DND-41 (cell line): Measurements from ENCODE around the gene CNTN5.

Experiments used
- EZH2 ChIP-seq: IDR thresholded peaks from 3 replicates; pipeline ENCODE4 v1.6.1; 2012; ENCODE audit warnings: borderline replicate concordance, low read depth, mild to moderate bottlenecking, moderate library complexity, low read length, inconsistent platforms; ENCODE audit not compliant: severe bottlenecking
- TF ChIP-seq, protein P1 (sequence below): IDR thresholded peaks from 2 replicates; pipeline ENCODE4 v1.5.1; 2012; ENCODE audit warnings: borderline replicate concordance, low read length, moderate library complexity, mild to moderate bottlenecking; ENCODE audit not compliant: poor library complexity, severe bottlenecking; ENCODE audit errors: extremely low read depth

DNA sequence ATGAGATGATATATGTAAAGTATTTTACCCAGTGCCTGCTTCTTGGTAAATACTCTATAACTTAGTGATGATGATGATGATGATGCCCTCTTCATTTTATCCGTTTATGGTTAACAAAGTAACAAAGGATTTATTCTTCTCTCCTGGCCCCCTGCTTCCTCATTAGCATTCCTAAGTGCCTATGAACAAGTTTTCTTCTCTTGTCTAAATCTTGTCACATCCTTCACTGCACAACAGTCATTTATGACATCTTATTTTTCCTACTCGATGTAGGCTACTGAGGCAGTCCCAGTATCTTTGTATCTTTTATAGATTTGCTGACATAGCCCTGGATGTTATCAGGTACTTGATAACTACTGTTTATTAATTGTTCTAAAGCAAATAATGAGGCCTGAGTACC lies 911.9 kb downstream of the CNTN5 start:
- TF ChIP-seq, protein P1, sequence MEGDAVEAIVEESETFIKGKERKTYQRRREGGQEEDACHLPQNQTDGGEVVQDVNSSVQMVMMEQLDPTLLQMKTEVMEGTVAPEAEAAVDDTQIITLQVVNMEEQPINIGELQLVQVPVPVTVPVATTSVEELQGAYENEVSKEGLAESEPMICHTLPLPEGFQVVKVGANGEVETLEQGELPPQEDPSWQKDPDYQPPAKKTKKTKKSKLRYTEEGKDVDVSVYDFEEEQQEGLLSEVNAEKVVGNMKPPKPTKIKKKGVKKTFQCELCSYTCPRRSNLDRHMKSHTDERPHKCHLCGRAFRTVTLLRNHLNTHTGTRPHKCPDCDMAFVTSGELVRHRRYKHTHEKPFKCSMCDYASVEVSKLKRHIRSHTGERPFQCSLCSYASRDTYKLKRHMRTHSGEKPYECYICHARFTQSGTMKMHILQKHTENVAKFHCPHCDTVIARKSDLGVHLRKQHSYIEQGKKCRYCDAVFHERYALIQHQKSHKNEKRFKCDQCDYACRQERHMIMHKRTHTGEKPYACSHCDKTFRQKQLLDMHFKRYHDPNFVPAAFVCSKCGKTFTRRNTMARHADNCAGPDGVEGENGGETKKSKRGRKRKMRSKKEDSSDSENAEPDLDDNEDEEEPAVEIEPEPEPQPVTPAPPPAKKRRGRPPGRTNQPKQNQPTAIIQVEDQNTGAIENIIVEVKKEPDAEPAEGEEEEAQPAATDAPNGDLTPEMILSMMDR, result no peak
- TF ChIP-seq EZH2, result no peak
